Measurements from ENCODE around the gene C4orf50.

The C4orf50 gene

DNA sequence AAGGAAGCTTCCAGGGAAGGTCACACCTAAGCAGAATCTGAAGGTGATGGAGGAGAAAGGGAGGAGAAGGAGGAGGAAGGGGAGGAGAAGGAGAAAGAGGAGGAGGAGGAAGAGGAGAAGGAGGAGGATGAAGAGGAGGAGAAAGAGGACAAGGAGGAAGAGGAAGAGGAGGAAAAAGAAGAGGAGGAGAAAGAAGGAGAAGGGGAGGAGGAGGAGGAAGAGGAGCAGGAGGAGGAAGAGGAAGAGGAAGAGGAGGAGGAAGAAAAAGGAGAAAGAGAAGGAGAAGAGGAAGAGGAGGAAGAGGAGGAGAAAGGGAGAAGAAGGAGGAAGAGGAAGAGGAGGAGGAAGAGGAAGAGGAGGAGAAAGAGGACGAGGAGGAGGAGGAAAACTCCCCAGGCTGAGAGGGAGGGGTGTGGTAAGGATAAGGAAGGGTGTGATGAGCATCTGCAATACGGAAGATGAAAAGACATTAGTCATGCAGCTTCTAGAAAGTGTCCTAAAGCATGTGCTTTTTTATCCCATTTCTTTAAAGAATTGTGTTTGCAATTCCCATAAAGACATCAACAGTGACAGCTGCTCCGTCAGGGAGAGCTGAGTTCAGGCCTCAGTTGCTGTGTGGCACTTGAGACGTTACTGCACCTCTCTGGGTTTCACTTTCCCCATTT is 166.5 kb downstream of the C4orf50 start:
- no peaks in the 10 kb centered on the region for H3K4me1 ChIP-seq (ENCODE audit: control insufficient read depth, insufficient read depth, low read length)
- no peaks in the 10 kb centered on the region for H3K9me3 ChIP-seq (ENCODE audit: control insufficient read depth, insufficient read depth, low read length)
- no peak overlapping the region for H3K4me3 ChIP-seq (ENCODE audit: low read depth, low read length)
- H3K27me3 ChIP-seq (ENCODE audit: control insufficient read depth, insufficient read depth, low read length): no peaks in the 10 kb centered on the region
- peaks cover 41% of the 10 kb centered on the region for H3K36me3 ChIP-seq (ENCODE audit: control insufficient read depth, insufficient read depth, low read length)
- H3K9ac ChIP-seq (ENCODE audit: low read depth, low read length): no peak overlapping the region
